Epidermal melanocyte (primary cell): ENCODE results near the gene TMEM175.

Source experiments
- DNase-seq: peaks from one replicate; pipeline ENCODE4 v3.0.0; 2011; ENCODE audit warnings: low spot score; ENCODE audit not compliant: insufficient read length

Gene TMEM175

DNA sequence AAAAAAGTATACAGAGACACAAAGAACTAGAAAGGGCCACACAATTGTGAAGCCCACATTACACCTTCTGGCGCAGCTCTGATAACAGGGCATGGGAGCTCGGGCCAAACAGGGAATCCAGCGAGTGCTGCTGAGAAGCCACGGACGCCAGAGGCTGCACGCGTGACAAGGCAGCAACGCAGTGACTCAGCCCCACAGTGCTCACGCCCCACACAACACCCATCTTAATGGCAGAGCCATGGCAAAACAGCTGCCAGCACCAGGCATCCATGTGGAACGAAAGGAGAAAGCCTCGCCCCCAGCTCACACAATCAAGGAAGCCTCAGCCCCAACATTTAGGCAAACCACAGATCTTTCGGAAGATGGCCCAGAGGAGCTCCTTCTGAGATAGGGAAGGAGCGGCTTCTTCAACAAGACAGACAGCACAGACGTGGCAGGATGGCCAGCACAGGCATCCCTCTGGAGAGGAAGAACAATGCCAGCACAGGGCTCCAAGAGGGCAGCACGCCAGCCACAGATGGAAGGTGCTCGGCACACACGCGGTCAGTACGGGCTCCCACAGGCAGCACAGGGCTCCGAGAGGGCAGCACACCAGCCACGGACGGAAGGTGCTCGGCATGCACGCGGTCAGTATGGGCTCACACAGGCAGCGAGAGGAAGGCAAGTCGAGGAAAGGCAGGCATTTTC is 33.2 kb upstream of the TMEM175 start:
- DNase-seq: no peak

GRCh38 chr4:899556-899906 is 32.7 kb upstream of the TMEM175 start:
- no peak for DNase-seq

- no peak for DNase-seq
Observed at GRCh38 chr4:900073-900472, 32.2 kb upstream of the TMEM175 start.

DNA sequence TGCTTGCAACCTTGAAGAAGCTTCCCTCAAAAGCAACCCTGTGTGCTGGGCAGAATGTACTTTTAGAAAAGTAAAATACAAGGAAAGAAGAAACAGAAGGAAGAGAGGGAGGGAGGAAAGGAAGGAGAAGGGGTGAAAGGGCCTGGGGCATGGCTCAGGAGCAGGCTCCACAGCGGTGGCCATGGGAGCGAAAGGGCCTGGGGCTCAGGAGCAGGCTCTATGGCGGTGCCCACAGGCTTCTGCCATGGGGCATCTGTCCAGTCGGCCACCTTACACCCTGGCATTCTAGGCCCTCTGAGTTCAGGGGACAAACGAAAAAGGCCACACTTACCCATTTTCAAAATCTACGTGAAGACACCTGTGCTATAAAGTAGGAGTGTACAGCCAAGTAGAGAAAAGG is 31.5 kb upstream of the TMEM175 start:
- DNase-seq: no peak

- DNase-seq: no peak
Observed at GRCh38 chr4:901192-901910, 30.9 kb upstream of the TMEM175 start.

DNA sequence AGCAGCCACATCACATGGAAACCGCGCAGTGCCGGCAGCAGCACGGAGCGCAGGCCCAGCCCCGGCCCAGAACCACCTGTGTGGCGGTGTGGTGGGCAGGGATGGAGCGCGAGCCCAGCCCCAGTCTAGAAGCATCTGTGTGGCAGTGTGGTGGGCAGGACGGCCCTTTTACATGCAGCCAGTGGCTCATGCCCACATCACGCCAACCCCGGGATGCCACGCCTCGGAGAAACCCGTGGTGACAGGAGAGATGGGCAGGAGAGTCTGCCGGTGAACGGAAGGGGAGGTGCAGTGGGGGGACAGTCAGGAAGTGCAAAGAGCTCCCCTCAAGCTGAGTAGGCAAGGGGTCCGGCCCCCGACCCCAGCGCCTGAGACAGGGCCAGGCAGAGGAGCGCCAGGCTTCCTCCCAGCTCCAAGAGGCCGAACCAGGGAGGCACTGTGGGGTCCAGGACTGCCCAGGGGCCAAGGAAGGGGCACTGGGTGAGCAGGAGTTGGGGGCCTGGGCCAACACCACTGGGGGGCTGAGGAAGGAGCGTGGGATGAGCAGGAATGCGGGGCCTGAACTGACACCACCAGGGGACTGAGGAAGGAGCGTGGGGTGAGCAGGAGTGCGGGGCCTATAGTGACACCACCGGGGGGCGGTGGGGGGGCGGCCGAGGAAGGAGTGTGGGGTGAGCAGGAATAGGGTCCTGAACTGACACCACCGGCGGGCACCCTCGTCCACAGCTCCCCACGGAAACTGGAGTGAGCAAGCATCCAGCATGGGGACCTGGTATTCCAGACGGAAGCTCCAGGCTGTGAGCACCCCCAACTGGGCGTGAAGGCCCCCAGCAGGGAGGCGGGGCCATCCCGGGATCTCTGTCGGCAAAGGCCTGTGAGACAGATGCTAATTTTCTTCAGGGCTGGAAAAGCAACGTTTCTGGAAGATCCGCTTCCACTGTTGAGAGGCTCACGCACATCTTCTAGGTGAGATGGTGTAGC is 28.9 kb upstream of the TMEM175 start:
- DNase-seq: no peak

DNA sequence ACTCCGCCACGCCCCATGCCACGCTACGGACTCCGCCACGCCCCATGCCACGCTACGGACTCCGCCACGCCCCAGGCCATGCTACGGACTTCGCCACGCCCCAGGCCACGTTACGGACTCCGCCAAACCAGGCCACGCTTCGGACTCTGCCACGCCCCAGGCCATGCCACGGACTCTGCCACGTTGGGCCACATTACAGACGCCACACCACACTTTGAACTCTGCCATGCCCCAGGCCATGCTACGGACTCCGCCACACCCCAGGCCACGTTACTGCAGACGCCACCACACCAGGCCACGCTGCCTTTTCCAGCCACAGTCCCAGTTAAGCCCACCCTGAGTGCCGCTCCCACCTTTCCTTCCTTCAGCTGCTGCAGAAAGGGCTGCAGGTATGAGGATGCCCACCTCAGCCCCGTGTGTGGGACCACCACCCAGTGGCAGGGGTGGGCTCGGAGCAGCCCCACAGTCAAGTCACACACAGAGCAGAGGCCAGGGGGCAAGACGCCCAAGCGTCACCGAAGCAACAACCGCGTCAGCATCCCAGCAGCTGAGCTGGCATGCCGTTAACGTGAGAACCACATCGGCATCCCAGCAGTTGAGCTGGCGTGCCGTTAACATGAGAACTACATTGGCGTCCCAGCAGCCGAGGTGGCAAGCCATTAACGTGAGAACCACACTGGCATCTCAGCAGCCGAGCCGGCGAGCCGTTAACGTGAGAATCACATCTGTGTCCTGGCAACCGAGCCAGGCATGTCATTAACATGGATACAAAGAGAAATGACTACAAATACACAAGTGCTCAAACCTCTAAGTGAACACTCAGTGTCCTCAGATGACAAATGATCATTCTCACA is 26.5 kb upstream of the TMEM175 start:
- DNase-seq: no peak

GRCh38 chr4:906339-907102 is 25.7 kb upstream of the TMEM175 start:
- DNase-seq: no peak

- no peak for DNase-seq
Observed at GRCh38 chr4:907103-907400, 25.2 kb upstream of the TMEM175 start.

DNA sequence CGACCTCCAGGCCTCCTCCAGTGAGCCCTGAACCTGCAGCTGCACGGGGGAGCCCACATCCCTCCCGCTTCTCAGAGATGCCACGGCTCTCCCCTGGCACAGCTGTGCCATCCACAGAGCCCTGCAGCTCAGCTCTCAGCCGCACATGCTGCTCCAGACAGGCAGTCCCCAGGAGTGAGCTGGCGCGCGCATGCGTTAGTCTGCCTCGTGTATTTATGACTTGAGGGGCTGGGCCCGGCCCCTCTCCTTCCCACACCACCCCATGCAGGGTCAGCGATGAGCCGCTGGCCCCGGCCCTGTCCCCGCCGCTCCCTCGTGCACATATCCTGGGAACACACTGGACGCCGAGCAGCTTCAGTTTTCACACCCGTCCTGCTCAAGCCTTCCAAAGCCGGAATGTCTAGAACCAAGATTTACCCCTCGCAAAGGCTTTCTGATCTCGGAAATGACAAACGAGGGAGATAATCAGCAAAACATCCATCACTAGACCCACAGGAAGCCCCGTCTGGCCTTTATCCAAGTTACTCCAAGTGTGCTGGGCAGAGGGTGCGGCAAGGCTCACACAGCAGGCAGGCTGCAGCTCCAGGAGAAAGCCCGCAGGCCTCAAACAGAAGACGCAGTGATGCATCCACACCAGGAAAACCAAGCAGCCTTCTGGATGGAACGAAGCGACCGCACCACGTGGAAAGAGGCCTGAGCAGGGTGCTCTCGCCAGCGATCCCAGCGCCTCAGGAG is 24.4 kb upstream of the TMEM175 start:
- DNase-seq: no peak

- DNase-seq: no peak
Observed at GRCh38 chr4:909131-909571, 23.1 kb upstream of the TMEM175 start.

DNA sequence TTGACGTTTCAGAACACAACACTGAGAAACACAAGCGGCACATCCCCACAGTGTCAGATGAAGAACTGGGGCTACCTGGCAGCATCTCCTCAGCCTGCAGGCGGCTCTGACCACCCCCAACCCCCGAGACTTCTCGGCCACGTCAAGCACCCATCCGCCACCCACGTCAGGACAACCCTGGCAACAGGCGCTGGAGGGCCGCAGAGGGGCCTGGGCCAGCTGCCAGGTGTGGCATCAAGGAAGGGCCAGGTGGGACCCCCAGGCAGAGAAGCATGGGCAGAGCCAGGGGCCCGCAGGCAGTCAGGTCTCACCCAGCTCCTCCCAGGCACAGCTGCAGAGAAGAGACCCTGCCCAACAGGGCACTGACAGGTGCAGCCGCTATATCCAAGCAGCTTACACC is 22.4 kb upstream of the TMEM175 start:
- no peak for DNase-seq

GRCh38 chr4:910366-911091 is 21.7 kb upstream of the TMEM175 start:
- DNase-seq: no peak

DNA sequence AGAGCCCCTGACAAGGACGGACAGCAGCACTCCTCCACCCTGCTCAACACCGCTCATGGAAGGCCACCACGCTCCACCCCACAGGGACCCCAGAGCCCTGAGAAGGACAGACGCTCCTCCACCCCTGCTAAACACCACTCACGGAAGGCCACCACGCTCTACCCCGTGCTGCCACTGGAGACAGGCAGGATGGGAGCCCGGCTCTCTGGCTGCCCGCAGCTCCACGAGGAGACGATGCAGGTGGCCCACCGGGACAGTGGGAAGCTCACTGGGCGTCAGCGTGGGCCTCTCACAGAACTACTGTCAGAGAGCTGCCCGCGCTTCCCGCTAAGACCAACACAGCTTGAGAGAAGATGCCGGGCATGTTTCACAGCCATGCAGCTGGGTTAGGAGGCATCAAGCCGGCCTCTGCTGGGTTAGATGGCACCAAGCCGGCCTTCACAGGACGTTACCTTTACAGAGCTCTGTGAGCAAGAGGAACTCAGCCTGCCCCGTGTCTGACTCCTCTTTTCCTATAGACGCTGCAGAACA is 21.0 kb upstream of the TMEM175 start:
- no peak for DNase-seq

DNA sequence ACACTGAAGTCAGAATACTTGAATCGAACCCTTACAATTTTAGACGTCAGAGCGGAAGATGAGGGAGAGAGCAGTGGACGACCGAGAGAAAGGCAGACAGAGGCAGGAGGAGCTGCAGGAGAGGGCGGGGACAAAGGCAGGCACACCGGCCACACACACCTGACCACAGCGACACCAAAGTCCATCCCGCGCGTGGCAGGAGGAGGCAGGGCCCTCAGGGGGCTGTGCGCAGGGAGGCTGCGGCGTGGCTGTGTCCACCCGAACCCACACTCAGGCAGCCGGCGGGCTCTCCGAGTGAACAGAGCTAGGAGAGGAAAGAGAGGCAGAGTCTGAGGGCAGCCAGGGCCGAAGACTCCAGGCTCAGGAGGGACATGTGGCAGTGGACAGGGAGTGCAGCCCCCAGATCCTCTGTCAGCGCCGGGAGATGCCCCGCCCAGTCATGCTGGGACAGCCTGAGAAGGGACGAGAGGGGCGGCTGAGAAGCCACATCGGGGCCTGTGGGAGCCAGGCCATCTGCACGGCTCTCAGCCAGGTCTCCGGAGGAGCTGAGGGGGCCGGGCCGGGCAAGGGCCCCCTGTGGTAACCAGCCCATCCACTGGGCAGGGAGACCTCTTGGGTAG is 20.3 kb upstream of the TMEM175 start:
- DNase-seq: no peak

DNA sequence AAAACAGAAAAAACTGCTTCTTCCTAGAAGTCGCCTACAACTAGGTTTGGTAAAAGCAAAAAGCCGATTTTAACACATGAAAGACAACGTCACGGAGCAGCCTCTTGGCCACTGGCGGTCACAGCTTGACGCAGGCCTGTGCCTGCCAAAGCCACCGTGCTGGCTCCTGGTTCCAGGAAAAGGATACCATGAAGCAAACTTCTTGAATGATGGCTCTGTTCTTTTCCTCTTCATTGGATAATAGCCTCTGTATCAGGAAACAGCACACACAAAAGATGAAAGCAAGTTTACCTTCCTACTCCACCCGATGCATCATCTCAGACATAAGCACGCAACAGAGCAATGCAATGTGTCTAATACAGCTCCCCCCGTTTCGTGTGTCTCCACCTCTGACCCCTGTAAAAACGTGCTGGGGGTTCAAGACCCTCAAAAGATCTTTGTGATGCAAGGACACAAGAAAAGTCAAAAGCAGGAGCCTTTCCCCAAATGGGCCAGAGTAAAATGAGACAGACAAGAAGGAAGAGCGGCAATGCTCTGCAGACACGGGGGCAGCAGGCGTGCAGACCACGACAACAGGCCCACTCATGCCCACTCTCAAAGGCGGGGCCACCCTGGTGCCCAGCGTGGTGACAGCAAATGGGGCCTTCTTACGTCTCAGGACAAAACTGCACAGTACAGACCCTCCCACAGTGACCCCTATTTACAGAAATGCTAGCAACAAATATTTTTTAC is 19.5 kb upstream of the TMEM175 start:
- no peak for DNase-seq

DNA sequence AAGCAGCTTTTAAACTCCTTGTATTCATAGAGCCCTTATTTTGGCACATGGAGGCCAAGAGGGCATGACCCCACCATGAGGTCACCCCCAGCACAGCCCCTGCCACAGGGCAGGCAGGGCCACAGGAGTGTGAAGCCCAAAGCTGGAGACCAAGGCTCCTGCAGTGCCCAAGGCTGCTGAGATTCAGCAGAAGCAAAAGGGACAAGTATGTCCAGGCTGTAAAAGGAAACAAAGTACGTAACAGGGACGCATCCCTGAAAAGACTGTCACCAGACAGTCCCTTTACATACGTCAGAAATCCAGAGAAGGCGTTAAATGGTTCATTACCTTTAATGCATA is 19.0 kb upstream of the TMEM175 start:
- DNase-seq: no peak

DNA sequence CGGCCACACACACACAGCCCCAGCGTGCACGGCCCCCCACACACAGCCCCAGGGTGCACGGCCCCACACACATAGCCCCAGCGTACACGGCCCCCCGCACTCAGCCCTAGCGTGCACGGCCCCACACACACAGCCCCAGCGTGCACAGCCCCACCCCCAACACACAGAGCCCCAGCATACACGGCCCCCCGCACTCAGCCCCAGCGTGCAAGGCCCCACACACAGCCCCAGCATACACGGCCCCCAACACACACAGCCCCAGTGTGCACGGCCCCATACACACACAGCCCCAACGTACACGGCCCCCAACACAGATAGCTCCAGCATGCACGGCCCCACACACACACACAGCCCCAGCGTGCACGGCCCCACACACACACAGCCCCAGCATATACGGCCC is 17.7 kb upstream of the TMEM175 start:
- DNase-seq: no peak
